H1 (cell line): ENCODE data around the gene ENOX2. TPM values are rescaled to one million over a fixed set of nuclear protein-coding genes. Genes with fewer than 3 reads are reported as not detected.

ENCODE experiments used
- CTCF ChIA-PET: fragments of 300-600 bp; sonication (Branson Sonifier 250); formaldehyde crosslinking; loops from one replicate; lab custom pipeline; 2021; ENCODE audit not compliant: partially characterized antibody; lab: Charles Lee
- POLR2A ChIA-PET: fragments of 300-600 bp; sonication (Branson Sonifier 250); formaldehyde crosslinking; loops from one replicate; lab custom pipeline; 2021; ENCODE audit warnings: inconsistent platforms; ENCODE audit not compliant: partially characterized antibody; lab: Charles Lee
- DNase-seq, 2 experiments: peaks; one replicate each; pipeline versions ENCODE4 v3.0.0 to v3.0.0-alpha.2; 2010 to 2022; ENCODE audit warnings: low spot score in 2 of 2, low read depth in 1 of 2, mixed read lengths in 1 of 2
- FAIRE-seq: peaks from 2 replicates; lab custom pipeline; 2011; peaks lifted over from hg19 to GRCh38; lab: Jason Lieb, UNC
- H2AFZ ChIP-seq: 2 replicates; pipeline ENCODE4 v1.8.1; 2012; ENCODE audit warnings: low read length, inconsistent platforms
- H2AK5ac ChIP-seq: 2 replicates; pipeline ENCODE4 v1.6.1; 2013; ENCODE audit warnings: low read depth, low read length
- H2BK120ac ChIP-seq: replicated peaks from 2 replicates; pipeline ENCODE3; 2013; ENCODE audit warnings: low read depth, low read length, inconsistent platforms
- H2BK12ac ChIP-seq: 2 replicates; pipeline ENCODE4 v1.6.1; 2013; ENCODE audit warnings: low read depth, low read length
- H2BK15ac ChIP-seq: 2 replicates; pipeline ENCODE4 v1.6.1; 2013; ENCODE audit warnings: low read length
- H2BK20ac ChIP-seq: 2 replicates; pipeline ENCODE4 v1.6.1; 2013; ENCODE audit warnings: low read length
- H2BK5ac ChIP-seq: 2 replicates; pipeline ENCODE4 v1.6.1; 2013; ENCODE audit warnings: low read depth, low read length
- H3K14ac ChIP-seq: 2 replicates; pipeline ENCODE4 v1.6.1; 2013; ENCODE audit warnings: inconsistent platforms; ENCODE audit not compliant: insufficient read length
- H3K18ac ChIP-seq: 2 replicates; pipeline ENCODE4 v1.6.1; 2013; ENCODE audit warnings: low read length; ENCODE audit errors: extremely low read depth
- H3K23ac ChIP-seq: 2 replicates; pipeline ENCODE4 v1.6.1; 2013; ENCODE audit warnings: inconsistent platforms; ENCODE audit not compliant: insufficient read length
- H3K23me2 ChIP-seq: 2 replicates; pipeline ENCODE4 v1.6.1; 2013; ENCODE audit warnings: low read depth, low read length
- H3K27ac ChIP-seq: 2 replicates; pipeline ENCODE4 v1.6.1; 2011; ENCODE audit warnings: low read depth, low read length, inconsistent platforms
- H3K27me3 ChIP-seq, 4 experiments: replicated peaks in 1 of 4; 1 replicate in 1 of 4; 2 replicates in 3 of 4; pipeline versions ENCODE4 v1.6.1 to v1.8.1; 2011 to 2013; ENCODE audit warnings: low read length in 3 of 4, mild to moderate bottlenecking in 3 of 4, inconsistent platforms in 2 of 4, mixed read lengths in 2 of 4, moderate library complexity in 1 of 4; ENCODE audit not compliant: control insufficient read depth in 3 of 4, insufficient read depth in 3 of 4; ENCODE audit errors: extremely low read depth in 1 of 4
- H3K36me3 ChIP-seq, 4 experiments: 2 replicates each; pipeline versions ENCODE4 v1.6.1 to v1.8.1; 2011 to 2013; ENCODE audit warnings: mild to moderate bottlenecking in 4 of 4, low read length in 3 of 4, moderate library complexity in 2 of 4, control low read depth in 1 of 4, inconsistent platforms in 1 of 4; ENCODE audit not compliant: insufficient read depth in 4 of 4, control insufficient read depth in 2 of 4
- H3K4ac ChIP-seq: replicated peaks from 2 replicates; pipeline ENCODE3; 2013; ENCODE audit warnings: low read length, low read depth, mixed read lengths, inconsistent platforms; ENCODE audit not compliant: insufficient read length
- H3K4me1 ChIP-seq, 4 experiments: replicated peaks in 1 of 4; 1 replicate in 1 of 4; 2 replicates in 3 of 4; pipeline versions ENCODE4 v1.6.1 to v1.8.1; 2011 to 2013; ENCODE audit warnings: low read length in 3 of 4, inconsistent platforms in 2 of 4, mixed read lengths in 1 of 4; ENCODE audit not compliant: insufficient read depth in 4 of 4, control insufficient read depth in 3 of 4
- H3K4me2 ChIP-seq, 2 experiments: 2 replicates each; pipeline versions ENCODE4 v1.6.1 to v1.8.1; 2011 to 2013; ENCODE audit warnings: low read depth in 2 of 2, low read length in 2 of 2, control low read depth in 1 of 2, inconsistent platforms in 1 of 2, mild to moderate bottlenecking in 1 of 2; ENCODE audit not compliant: insufficient read depth in 1 of 2
- H3K4me3 ChIP-seq, 4 experiments: fragments of 200-600, 300-600 bp in 1 of 4; sonication (generic), shearing (Covaris generic), sonication (Bioruptor Twin) in 1 of 4; 2 replicates each; pipeline versions ENCODE4 v1.5.1 to v1.8.1; 2011 to 2016; ENCODE audit warnings: low read length in 4 of 4, low read depth in 3 of 4, control low read depth in 2 of 4, inconsistent platforms in 2 of 4, mild to moderate bottlenecking in 2 of 4, mixed read lengths in 1 of 4, moderate library complexity in 1 of 4; ENCODE audit not compliant: insufficient read depth in 2 of 4; ENCODE audit errors: extremely low read depth in 1 of 4
- H3K56ac ChIP-seq: replicated peaks from 2 replicates; pipeline ENCODE3; 2013; ENCODE audit warnings: low read depth, mild to moderate bottlenecking, mixed read lengths, low read length, inconsistent platforms; ENCODE audit not compliant: insufficient read length
- H3K79me1 ChIP-seq: 2 replicates; pipeline ENCODE4 v1.6.1; 2013; ENCODE audit warnings: low read depth, low read length, control low read depth
- H3K79me2 ChIP-seq, 2 experiments: 2 replicates each; pipeline versions ENCODE4 v1.6.1 to v1.8.1; 2012 to 2013; ENCODE audit warnings: low read length in 2 of 2, mild to moderate bottlenecking in 2 of 2, inconsistent platforms in 1 of 2; ENCODE audit not compliant: insufficient read depth in 2 of 2, control insufficient read depth in 1 of 2
- H3K9ac ChIP-seq, 4 experiments: replicated peaks in 1 of 4; 1 replicate in 1 of 4; 2 replicates in 3 of 4; pipeline versions ENCODE4 v1.6.1 to v1.8.1; 2011 to 2013; ENCODE audit warnings: low read depth in 3 of 4, low read length in 3 of 4, control low read depth in 2 of 4, mild to moderate bottlenecking in 2 of 4, moderate library complexity in 2 of 4, inconsistent platforms in 1 of 4; ENCODE audit errors: extremely low read depth in 1 of 4
- H3K9me3 ChIP-seq, 2 experiments: 2 replicates each; pipeline versions ENCODE4 v1.6.1 to v1.8.1; 2012 to 2013; ENCODE audit warnings: mild to moderate bottlenecking in 2 of 2, moderate library complexity in 2 of 2, control low read depth in 1 of 2, inconsistent platforms in 1 of 2, low read depth in 1 of 2, low read length in 1 of 2, mixed read lengths in 1 of 2; ENCODE audit not compliant: insufficient read depth in 2 of 2
- H4K20me1 ChIP-seq, 2 experiments: replicated peaks in 1 of 2; 2 replicates each; pipeline versions ENCODE3 to v1.8.1; 2011 to 2013; ENCODE audit warnings: inconsistent platforms in 2 of 2, low read length in 2 of 2, mild to moderate bottlenecking in 1 of 2; ENCODE audit not compliant: insufficient read depth in 2 of 2, control insufficient read depth in 1 of 2
- H4K5ac ChIP-seq: 2 replicates; pipeline ENCODE4 v1.6.1; 2013; ENCODE audit warnings: low read length, low read depth, mixed read lengths, inconsistent platforms; ENCODE audit not compliant: insufficient read length
- H4K8ac ChIP-seq: 2 replicates; pipeline ENCODE4 v1.8.0; 2013; ENCODE audit warnings: mild to moderate bottlenecking, moderate library complexity, low read length, inconsistent platforms; ENCODE audit not compliant: insufficient read depth; ENCODE audit errors: extremely low read depth
- H4K91ac ChIP-seq: replicated peaks from 2 replicates; pipeline ENCODE3; 2013; ENCODE audit warnings: low read length, mixed read lengths, inconsistent platforms; ENCODE audit not compliant: insufficient read length
- CBX8 ChIP-seq: fragments of 300-800, 300-1000 bp; sonication (generic); IDR thresholded peaks from 2 replicates; pipeline ENCODE4 v1.7.1; 2016; ENCODE audit warnings: low read depth, low read length, borderline replicate concordance
- FOSL1 ChIP-seq: IDR thresholded peaks from 2 replicates; pipeline ENCODE4 v1.6.1; 2011; ENCODE audit warnings: mild to moderate bottlenecking, low read depth, low read length, moderate library complexity; ENCODE audit not compliant: insufficient read depth
- NANOG ChIP-seq: IDR thresholded peaks from 2 replicates; pipeline ENCODE4 v1.6.1; 2011; ENCODE audit warnings: low read length, low read depth, mild to moderate bottlenecking, inconsistent platforms; ENCODE audit not compliant: insufficient read depth, poor library complexity, severe bottlenecking
- NRF1 ChIP-seq: IDR thresholded peaks from 2 replicates; pipeline ENCODE4 v1.6.1; 2011; ENCODE audit warnings: mild to moderate bottlenecking, low read depth, low read length, improper control_type of control experiment
- POU5F1 ChIP-seq: IDR thresholded peaks from 2 replicates; pipeline ENCODE4 v1.6.1; 2011; ENCODE audit warnings: low read depth, mild to moderate bottlenecking, low read length, moderate library complexity
- RXRA ChIP-seq: IDR thresholded peaks from 2 replicates; pipeline ENCODE4 v1.6.1; 2011; ENCODE audit warnings: low read depth, mild to moderate bottlenecking, low read length, moderate library complexity; ENCODE audit not compliant: insufficient read depth
- SP1 ChIP-seq: IDR thresholded peaks from 2 replicates; pipeline ENCODE4 v1.6.1; 2011; ENCODE audit warnings: low read depth, low read length
- SRF ChIP-seq: IDR thresholded peaks from 2 replicates; pipeline ENCODE4 v1.6.1; 2011; ENCODE audit warnings: mild to moderate bottlenecking, low read depth, low read length, moderate library complexity
- polyA plus RNA-seq, 7 experiments: library from polyadenylated mRNA; depleted of rRNA in 3 of 7; stranded (reverse) in 5 of 7; unstranded in 2 of 7; fragments of >200 nt in 5 of 7; fragments of 200-250 nt in 2 of 7; gene quantifications; 1 replicate in 5 of 7; 2 replicates in 1 of 7; 4 replicates in 1 of 7; pipeline versions ENCODE4 v1.2.1 to v1.2.3, GENCODE V29; 2011 to 2013; ENCODE audit warnings: missing spikeins in 2 of 7, mixed read lengths in 2 of 7
- total RNA-seq: library from RNA; stranded (reverse); fragmentation: NEBNext Ultra II Directional; extraction: Animal tissue kit (Norgen Biotek cat#: 25700); gene quantifications from 2 replicates; pipeline ENCODE4 v1.2.1, GENCODE V29; 2021

ENOX2 gene
- total and polyA plus RNA-seq, 2 of the 8 experiments (the other 6 are each of a cell fraction or from before 2014, with no cell fraction given) = 4.5 to 12.3 TPM

DNA sequence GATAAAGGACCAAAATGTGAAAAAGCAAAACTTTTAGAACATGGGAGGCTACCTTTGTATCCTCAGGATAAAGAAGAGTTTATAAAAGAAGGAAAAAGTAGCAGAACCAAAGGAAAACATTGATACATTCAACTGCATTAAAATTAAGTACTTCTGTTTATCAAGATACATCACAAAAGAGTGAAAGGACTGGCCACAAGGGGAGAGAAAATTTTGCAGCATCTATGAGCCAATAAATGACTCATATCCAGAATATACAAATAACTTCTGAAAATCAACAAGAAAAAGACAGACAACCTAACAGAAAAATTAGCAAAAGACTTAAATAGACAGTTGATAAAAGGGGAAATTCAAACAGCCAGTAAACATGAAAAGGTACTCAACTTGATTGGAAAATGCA, 324.1 kb downstream of the ENOX2 start:
- Histone ChIP-seq H4K20me1 (no peaks in the 10 kb centered on the region), H4K5ac (no peak overlapping the region), H3K27ac (no peak overlapping the region), H3K36me3 (no peaks in the 10 kb centered on the region), H3K23ac (no peak overlapping the region), H3K79me1 (no peaks in the 10 kb centered on the region), H3K4me1 (no peaks in the 10 kb centered on the region), H2BK12ac (no peak overlapping the region), H4K91ac (no peak overlapping the region), H3K27me3 (no peaks in the 10 kb centered on the region), H3K4me2 (no peak overlapping the region), H3K9ac (no peak overlapping the region), H3K79me2 (no peaks in the 10 kb centered on the region), H2AK5ac (no peak overlapping the region), H2BK5ac (no peak overlapping the region), H3K4ac (no peak overlapping the region), H3K56ac (no peak overlapping the region), H3K23me2 (no peaks in the 10 kb centered on the region), H2BK120ac (no peak overlapping the region), H4K8ac (no peak overlapping the region), H3K18ac (no peak overlapping the region), H2AFZ (no peak overlapping the region), H3K9me3 (no peaks in the 10 kb centered on the region), H3K4me3 (no peak overlapping the region), H2BK15ac (no peak overlapping the region), H3K14ac (no peak overlapping the region), H2BK20ac (no peak overlapping the region)
- POLR2A ChIA-PET = no interaction called here
- FAIRE-seq (no peak), DNase-seq (no peak)
- CTCF ChIA-PET = interaction anchor here (0.6 kb wide), 1 partner anchor 70 kb away, joined by 4 read pairs; no protein-coding TSS in a partner anchor
- TF ChIP-seq CBX8 = no peak
- TF ChIP-seq SRF = no peak
- TF ChIP-seq NRF1 = no peak
- TF ChIP-seq RXRA = no peak
- no peak for TF ChIP-seq NANOG
- TF ChIP-seq POU5F1 = no peak
- no peak for TF ChIP-seq FOSL1
- TF ChIP-seq SP1 = no peak
